ENCODE results near the gene ACP3. TPM values are rescaled to one million over a fixed set of nuclear protein-coding genes. Genes with fewer than 3 reads are reported as not detected.

Gene ACP3
- total RNA-seq, 1 experiment from 2014 or later = 5.8 TPM

DNA sequence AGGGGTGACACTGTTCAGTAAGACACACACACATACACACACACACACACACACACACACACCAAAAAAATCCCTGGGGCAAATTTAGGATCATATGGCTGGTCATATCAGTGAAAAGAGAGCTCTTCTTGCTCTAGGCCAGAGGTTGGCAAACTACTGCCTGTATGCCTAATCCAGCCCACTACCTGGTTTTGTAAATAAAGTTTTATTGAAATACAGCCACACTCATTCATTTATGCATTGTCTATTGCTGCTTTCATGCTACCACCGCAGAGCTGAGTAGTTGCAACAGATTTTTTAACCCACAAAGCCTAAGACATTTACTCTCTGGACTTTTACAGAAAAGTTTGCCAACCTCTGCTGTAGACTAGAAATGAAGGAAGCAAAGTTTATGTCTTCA is 30.6 kb downstream of the ACP3 start:
- no TSS peak for BruUV-seq (replicated peaks)

DNA sequence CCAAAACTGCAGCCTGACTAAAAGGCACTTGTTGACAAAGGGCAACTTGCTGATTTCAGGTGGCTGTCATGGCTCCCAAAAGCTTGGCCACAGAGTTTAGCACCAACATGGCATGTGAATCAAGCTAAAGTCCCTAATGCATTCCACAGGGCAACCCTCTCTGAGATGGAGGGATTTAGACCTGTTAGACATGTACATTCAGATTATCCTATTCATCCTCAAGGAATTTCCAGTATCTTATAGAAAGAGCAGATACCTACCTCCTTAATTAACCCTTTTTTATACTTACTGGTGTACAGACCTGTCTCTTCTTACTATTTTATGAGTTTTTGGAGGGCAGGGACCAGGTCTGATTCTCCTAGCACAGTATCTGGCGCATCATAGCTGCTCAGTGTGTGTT is 31.3 kb downstream of the ACP3 start:
- Mint-ChIP-seq H3K27ac (ENCODE audit: unreplicated experiment) (no peak overlapping the region), H3K4me3 (ENCODE audit: low read depth, unreplicated experiment) (no peak overlapping the region), H3K4me1 (ENCODE audit: low read depth, unreplicated experiment) (peaks cover 31% of the 10 kb centered on the region), H3K9me3 (ENCODE audit: low read depth, unreplicated experiment) (no peaks in the 10 kb centered on the region), H3K27me3 (ENCODE audit: unreplicated experiment) (no peaks in the 10 kb centered on the region), H3K36me3 (ENCODE audit: insufficient read depth, unreplicated experiment) (peaks cover 5% of the 10 kb centered on the region)
- TF ChIP-seq, protein P1, sequence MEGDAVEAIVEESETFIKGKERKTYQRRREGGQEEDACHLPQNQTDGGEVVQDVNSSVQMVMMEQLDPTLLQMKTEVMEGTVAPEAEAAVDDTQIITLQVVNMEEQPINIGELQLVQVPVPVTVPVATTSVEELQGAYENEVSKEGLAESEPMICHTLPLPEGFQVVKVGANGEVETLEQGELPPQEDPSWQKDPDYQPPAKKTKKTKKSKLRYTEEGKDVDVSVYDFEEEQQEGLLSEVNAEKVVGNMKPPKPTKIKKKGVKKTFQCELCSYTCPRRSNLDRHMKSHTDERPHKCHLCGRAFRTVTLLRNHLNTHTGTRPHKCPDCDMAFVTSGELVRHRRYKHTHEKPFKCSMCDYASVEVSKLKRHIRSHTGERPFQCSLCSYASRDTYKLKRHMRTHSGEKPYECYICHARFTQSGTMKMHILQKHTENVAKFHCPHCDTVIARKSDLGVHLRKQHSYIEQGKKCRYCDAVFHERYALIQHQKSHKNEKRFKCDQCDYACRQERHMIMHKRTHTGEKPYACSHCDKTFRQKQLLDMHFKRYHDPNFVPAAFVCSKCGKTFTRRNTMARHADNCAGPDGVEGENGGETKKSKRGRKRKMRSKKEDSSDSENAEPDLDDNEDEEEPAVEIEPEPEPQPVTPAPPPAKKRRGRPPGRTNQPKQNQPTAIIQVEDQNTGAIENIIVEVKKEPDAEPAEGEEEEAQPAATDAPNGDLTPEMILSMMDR (IDR thresholded peaks at IDR 0.05; ENCODE audit: unreplicated experiment) = no peak
- BruUV-seq (replicated peaks) = no TSS peak
- intact Hi-C loops (cut with micrococcal nuclease; ENCODE audit: unreplicated experiment) = loop anchor here (10.0 kb wide), 1 partner anchor 314 kb away; the partner anchor contains the start of gene CPNE4
- CTCF ChIA-PET = interaction anchor here (1.1 to 1.2 kb wide), 2 partner anchors 12 to 91 kb away, joined by 3 to 4 read pairs; no protein-coding TSS in a partner anchor
- no peak for DNase-seq

More for the DNA sequence above, 30.6 kb downstream of the ACP3 start:
- CTCF ChIA-PET = interaction anchor here (0.6 to 0.7 kb wide), 2 partner anchors 8 to 61 kb away, joined by 3 read pairs; no protein-coding TSS in a partner anchor
- Mint-ChIP-seq H3K27me3 (ENCODE audit: unreplicated experiment) (no peaks in the 10 kb centered on the region), H3K36me3 (ENCODE audit: insufficient read depth, unreplicated experiment) (peaks cover 5% of the 10 kb centered on the region), H3K9me3 (ENCODE audit: low read depth, unreplicated experiment) (no peaks in the 10 kb centered on the region), H3K27ac (ENCODE audit: unreplicated experiment) (no peak overlapping the region), H3K4me3 (ENCODE audit: low read depth, unreplicated experiment) (no peak overlapping the region), H3K4me1 (ENCODE audit: low read depth, unreplicated experiment) (peaks cover 38% of the 10 kb centered on the region)
- intact Hi-C loops (cut with micrococcal nuclease; ENCODE audit: unreplicated experiment) = loop anchor here (10.0 kb wide), 1 partner anchor 313 kb away; the partner anchor contains the start of gene CPNE4
- no peak for DNase-seq
- TF ChIP-seq, protein P1 (IDR thresholded peaks at IDR 0.05; ENCODE audit: unreplicated experiment) = no peak

DNA sequence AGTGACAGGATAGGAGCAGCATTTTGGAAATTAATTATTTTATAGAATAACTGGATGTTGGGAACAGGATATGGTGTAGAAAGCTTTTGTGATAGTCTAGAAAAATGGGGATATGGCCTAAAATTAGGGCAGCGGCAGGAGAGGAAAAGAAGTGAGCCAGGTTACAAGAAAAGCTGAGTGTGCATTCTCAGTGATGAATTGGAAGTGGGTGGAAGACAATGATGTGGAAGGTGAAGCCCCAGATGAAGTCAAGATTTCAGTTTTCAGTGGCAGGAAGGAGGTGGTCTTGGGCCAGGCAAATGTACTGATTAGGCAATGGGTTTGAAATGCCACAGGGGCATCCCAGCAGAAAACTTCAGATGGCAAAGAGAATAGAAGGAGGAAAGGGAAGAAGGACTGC is 33.6 kb downstream of the ACP3 start:
- Mint-ChIP-seq H3K27me3 (ENCODE audit: unreplicated experiment) (no peaks in the 10 kb centered on the region), H3K9me3 (ENCODE audit: low read depth, unreplicated experiment) (no peaks in the 10 kb centered on the region), H3K4me3 (ENCODE audit: low read depth, unreplicated experiment) (no peak overlapping the region), H3K36me3 (ENCODE audit: insufficient read depth, unreplicated experiment) (peaks cover under 1% of the 10 kb centered on the region), H3K27ac (ENCODE audit: unreplicated experiment) (no peak overlapping the region), H3K4me1 (ENCODE audit: low read depth, unreplicated experiment) (peaks cover 8% of the 10 kb centered on the region)
- TF ChIP-seq, protein P1 (IDR thresholded peaks at IDR 0.05; ENCODE audit: unreplicated experiment) = no peak
- BruUV-seq (replicated peaks) = no TSS peak
- intact Hi-C loops (cut with micrococcal nuclease; ENCODE audit: unreplicated experiment) = loop anchor here (5.0 kb wide), 1 partner anchor 291 kb away; no protein-coding TSS in a partner anchor
- CTCF ChIA-PET = interaction anchor here (1.1 to 3.7 kb wide), 4 partner anchors 45 to 94 kb away, joined by 3 to 25 read pairs (median 4); no protein-coding TSS in a partner anchor
- no peak for DNase-seq

DNA sequence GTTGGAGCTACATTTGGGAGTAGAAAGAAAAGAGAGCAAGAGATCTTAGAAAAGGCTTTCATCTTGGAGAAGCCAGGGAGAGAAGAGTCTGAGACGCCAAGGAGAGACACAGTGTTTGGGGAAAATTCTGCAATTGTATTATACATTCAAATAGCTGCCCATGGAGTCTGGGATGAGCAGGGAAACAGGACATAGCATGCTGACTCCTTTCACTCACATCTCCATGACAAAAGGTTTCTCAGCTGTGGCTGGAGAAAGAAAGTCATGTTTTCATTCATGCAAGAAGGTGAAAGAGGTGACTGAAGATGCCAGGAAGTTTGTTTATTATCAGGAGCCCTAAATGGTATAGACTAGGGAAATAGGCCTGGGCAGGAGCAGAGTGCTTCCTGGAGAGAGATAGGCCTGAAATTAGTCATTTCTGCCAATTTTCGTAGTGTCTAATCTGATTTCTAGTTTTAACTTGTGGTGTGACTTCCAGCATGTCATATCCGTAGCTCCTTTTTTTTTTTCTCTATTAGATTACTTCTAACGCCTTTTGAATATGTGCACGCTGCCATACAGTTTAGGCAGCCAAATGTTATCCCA is 34.1 kb downstream of the ACP3 start:
- CTCF ChIA-PET = interaction anchor here (0.7 to 3.7 kb wide), 6 partner anchors 45 to 1386 kb away, joined by 3 to 25 read pairs (median 3); no protein-coding TSS in a partner anchor
- no TSS peak for BruUV-seq (replicated peaks)
- H3K36me3 Mint-ChIP-seq (ENCODE audit: insufficient read depth, unreplicated experiment) = no peaks in the 10 kb centered on the region
- peaks cover 3% of the 10 kb centered on the region for H3K4me1 Mint-ChIP-seq (ENCODE audit: low read depth, unreplicated experiment)
- intact Hi-C loops (cut with micrococcal nuclease; ENCODE audit: unreplicated experiment) = loop anchor here (5.0 kb wide), 1 partner anchor 291 kb away; no protein-coding TSS in a partner anchor
- no peak overlapping the region for H3K4me3 Mint-ChIP-seq (ENCODE audit: low read depth, unreplicated experiment)
- H3K27me3 Mint-ChIP-seq (ENCODE audit: unreplicated experiment) = no peaks in the 10 kb centered on the region
- no peaks in the 10 kb centered on the region for H3K9me3 Mint-ChIP-seq (ENCODE audit: low read depth, unreplicated experiment)
- DNase-seq = no peak
- H3K27ac Mint-ChIP-seq (ENCODE audit: unreplicated experiment) = no peak overlapping the region
- TF ChIP-seq, protein P1 (IDR thresholded peaks at IDR 0.05; ENCODE audit: unreplicated experiment) = no peak

All from Calu3 (cell line).